Activated CD4-positive, CD25-positive, alpha-beta regulatory T cell treated with anti-CD3 and anti-CD28 coated beads, Interleukin-2, amount 50 U/mL, for 16 hours (primary cell): Measurements from ENCODE around the gene RDH8.

Source experiments
- DNase-seq: peaks from one replicate; pipeline ENCODE4 v3.0.0-alpha.2; 2020; ENCODE audit warnings: low read depth, low spot score

RDH8 gene

DNA sequence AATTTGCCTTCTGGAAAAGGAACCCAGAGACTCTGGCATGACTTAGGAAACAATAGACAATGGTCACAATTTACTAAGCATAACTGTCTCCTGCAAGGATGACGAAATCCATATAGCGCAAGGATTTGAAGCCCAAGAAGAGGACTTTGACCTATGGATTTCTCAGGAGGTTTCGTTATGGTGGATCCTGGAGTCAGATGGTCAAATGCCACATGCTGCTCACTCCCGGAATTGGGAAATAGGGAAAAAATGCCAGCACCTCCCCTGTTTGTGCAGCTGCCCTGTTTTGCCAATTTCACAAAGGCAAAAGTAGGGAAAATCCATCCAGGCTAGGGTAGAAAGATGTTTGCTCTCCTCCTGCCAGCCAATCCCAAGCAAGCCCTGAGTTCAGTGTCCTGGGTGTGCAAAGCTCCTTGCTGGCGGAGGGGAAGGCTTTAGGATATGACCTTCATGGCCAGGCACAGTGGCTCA, 23.4 kb downstream of the RDH8 start:
- DNase-seq: no peak

DNA sequence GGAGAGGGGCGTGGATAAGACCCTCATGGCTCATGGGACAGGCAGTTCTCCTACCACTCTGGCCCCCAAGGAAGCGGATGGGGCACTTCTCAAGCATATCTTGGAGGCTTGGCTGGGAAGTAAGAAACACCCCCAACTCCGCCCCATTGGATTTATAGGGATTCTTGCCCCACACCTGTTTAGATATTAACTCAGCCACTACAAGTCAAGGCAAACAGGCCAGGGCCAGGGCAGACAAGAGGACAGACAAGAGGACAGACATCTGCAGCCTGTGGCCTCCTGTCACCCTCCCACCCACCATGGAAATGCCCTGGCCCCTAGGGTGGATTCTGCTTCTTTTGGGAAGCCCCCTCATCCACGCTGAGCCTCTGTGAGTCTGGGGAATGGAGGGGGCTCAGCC, 24.1 kb downstream of the RDH8 start:
- no peak for DNase-seq

- no peak for DNase-seq
These were observed 24.5 kb downstream of the RDH8 start for GRCh38 chr19:10037809-10038208.

DNA sequence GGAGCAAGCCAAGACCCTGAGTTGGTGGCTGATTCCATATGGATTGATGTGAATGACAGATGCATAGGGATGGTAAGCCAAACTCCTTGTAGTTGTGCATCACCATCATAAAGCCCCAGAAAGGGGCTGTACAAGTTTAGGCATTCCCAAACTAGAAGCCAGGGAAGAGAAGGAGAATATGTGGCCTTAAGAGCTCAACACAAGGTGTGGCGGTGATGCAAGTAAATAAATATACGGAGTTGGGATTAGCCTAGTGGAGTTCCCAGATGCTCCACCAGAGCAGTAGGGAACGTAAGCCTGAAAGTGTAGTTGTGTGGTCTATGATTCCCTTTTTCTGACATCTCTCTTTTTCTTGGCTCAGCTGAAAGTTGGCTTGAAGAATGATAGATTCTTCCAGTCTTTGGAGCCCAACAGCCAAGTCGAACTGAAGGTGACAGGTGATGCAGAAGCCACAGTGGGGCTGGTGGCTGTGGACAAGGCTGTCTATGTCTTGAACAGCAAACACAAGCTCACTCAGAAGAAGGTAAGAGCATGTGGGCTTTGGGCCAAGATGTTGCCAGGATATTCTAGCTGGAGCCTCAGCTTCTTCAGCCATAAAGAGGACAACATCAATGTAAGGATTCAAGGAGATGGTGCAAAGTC, 30.1 kb downstream of the RDH8 start:
- DNase-seq: no peak

- DNase-seq: no peak
These were observed 31.1 kb downstream of the RDH8 start for GRCh38 chr19:10044390-10044789.

- DNase-seq: no peak
These were observed 32.1 kb downstream of the RDH8 start for GRCh38 chr19:10045371-10045770.

- DNase-seq: no peak
These were observed 36.3 kb downstream of the RDH8 start for GRCh38 chr19:10049626-10050025.

DNA sequence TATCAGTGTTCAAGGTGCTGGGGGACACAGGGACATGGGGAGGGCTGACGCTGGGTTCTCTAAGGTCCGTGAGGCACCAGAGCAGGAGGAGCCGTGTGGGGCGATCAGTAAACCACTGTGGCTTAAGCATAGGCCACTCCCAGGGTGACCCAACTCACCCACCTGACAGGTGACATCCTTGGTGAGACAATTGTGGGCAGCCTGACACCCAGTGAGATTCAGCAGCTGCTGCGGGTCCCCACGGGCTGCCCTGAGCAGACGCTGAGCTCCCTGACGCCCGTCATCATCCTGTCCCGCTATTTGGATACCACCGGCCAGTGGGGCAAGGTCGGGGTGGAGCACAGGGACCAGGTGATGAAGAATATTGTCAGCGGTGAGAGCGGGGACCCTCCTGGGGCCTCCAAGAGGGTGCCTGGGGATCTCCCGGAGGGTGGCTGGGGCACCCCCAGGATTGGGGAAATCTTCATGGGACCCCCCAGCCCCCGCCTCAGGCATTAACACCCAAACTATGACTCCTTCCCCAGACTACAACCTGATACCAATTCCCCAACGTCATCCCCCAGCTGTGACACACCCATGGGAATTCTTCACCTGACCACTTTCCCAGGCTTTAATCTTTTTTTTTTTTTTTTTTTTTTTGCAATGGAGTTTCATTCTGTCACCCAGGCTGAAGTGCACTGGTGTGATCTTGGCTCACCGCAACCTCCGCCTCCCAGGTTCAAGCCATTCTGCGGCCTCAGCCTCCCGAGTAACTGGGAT, 39.5 kb downstream of the RDH8 start:
- DNase-seq: no peak

DNA sequence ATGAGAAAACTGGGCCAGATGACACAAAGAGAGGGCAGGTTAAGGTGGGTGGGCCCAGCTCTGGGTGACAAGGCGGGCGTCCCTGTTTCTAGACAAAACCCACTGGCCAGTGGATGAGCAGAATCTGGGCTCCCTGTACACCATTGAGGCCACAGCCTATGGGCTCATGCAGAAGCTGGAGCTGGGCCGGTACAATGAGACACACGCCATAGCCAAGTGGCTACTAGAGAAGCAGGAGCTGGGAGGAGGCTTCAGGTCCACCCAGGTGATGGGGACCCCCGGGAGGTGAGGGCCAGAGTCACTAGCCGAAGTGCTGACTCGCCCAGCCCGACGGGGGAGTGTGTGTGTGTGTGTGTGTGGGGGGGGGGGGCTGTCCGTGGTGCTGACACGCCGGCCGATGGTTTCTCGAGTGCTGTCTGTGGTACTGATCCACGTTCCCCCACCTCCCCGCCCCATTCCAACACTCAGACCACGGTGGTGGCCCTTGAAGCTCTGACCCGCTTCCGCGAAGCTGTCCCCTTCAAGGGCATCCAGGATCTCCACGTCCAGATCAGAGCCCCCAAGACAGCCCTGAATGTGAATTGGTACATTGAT, 48.5 kb downstream of the RDH8 start:
- no peak for DNase-seq

DNA sequence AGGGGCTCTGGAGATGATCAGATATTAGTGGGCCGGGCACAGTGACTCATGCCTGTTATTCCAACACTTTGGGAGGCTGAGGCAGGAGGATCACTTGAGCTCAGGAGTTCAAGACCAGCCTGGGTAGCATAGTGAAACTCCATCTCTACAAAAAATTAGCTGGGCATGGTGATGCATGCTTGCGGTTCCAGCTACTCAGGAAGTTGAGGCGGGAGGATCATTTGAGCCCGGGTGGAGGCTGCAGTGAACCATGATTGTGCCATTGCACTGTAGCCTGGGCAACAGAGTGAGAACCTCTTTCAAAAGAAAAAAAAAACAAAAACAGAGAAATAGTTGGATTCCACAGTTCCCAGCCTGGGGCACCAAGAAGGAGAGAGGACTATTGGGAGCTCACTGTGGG, 54.9 kb downstream of the RDH8 start:
- DNase-seq: no peak

DNA sequence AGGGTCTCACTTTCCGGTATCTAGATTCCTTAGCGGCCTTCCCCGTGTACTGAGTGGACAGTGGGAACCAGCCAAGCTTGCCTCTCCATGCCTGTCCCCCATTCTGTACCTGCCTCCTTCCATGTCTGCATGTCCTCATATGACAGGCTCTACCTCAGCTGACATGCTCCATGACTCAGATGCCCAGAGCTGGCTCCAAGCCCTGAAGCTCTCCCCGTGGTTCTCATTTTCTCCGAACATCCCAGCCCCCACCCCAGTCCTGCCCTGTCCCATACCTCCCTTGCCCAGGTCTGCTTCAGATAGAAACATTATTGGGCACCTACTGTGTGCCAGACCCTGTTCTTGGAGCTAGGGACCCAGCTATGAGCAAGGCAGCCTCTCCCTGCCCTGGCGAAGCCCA, 55.8 kb downstream of the RDH8 start:
- DNase-seq: no peak

DNA sequence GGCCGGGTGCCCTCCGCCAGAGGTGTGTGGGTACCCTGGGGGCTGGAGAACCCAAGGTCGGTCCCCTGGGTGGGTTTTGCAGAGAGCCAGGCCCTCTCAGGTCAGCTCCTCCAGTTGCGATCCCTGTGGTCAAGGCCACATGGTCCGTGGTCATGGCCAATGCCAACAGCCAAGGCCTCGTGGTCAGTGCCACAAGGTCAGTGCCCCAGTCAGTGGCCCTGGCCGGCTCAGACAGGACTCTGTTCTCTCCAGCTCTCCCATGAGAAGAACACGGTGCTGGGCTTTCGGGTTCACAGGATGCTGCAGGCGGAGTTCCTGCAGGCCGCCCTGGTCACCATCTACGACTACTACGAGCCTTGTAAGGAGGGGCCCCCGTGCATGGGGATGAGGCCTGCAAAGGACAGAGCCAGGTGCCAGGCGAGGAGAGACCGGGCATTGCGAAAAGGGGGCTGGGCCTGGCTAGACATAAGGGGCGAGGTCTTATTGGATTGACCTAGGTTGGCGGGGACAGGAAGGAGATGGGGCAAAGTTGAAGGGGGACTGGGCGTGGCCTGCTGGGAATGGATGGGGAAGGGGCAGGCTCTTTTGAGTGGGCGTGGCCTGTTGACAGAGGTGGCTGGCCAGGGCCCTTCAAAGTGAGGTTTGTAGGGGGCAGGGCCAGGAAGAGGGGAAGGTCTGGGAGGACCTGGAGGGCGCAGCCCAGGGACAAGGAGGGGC, 57.6 kb downstream of the RDH8 start:
- no peak for DNase-seq
